K562 (cell line): Measurements from ENCODE around the gene GUCA1A. TPM values are rescaled to one million over a fixed set of nuclear protein-coding genes. Genes with fewer than 3 reads are reported as not detected.

Experiments
- ADNP ChIP-seq: fragments of 200-800 bp; sonication (Bioruptor generic); IDR thresholded peaks from 2 replicates; pipeline ENCODE4 v1.6.1; 2016; ENCODE audit warnings: missing genetic modification characterization, missing compliant biosample characterization
- BRD4 ChIP-seq: fragments of 200-600 bp; sonication (generic); IDR thresholded peaks from 2 replicates; pipeline ENCODE4 v1.6.1; 2017; ENCODE audit warnings: inconsistent platforms
- CHD4 ChIP-seq: fragments of 200-600 bp; sonication (generic); IDR thresholded peaks from 3 replicates; pipeline ENCODE4 v1.6.1; 2012; ENCODE audit warnings: low read depth, mild to moderate bottlenecking, mixed read lengths, low read length, inconsistent platforms; ENCODE audit not compliant: insufficient read depth, insufficient replicate concordance, poor library complexity, severe bottlenecking
- CTCF ChIP-seq, 3 experiments: IDR thresholded peaks in 2 of 3; conservative IDR thresholded peaks in 1 of 3; 2 replicates each; pipeline ENCODE4 v1.5.1; 2011 to 2012; ENCODE audit warnings: low read length in 3 of 3, mild to moderate bottlenecking in 3 of 3, control low read depth in 2 of 3, improper control_type of control experiment in 1 of 3, inconsistent platforms in 1 of 3, low read depth in 1 of 3, mixed read lengths in 1 of 3, moderate library complexity in 1 of 3; ENCODE audit not compliant: insufficient read depth in 2 of 3
- E4F1 ChIP-seq: fragments of 250-450 bp; sonication (Bioruptor Pico); IDR thresholded peaks from 2 replicates; pipeline ENCODE4 v1.5.0; 2021; ENCODE audit warnings: mild to moderate bottlenecking, borderline replicate concordance
- HDAC3 ChIP-seq: fragments of 450-650 bp; IDR thresholded peaks from 2 replicates; pipeline ENCODE4 v1.6.1; 2018; ENCODE audit warnings: borderline replicate concordance, mild to moderate bottlenecking, moderate library complexity; ENCODE audit not compliant: partially characterized antibody
- HEY1 ChIP-seq: fragments of 250-450 bp; sonication (Bioruptor Pico); IDR thresholded peaks from 2 replicates; pipeline ENCODE4 v1.5.0; 2020; ENCODE audit warnings: mild to moderate bottlenecking, moderate library complexity, borderline replicate concordance
- IRF2 ChIP-seq: sonication (generic); formaldehyde crosslinking; IDR thresholded peaks from 2 replicates; pipeline ENCODE4 v1.8.1; 2022; ENCODE audit warnings: mild to moderate bottlenecking, missing genetic modification reagents
- JUND ChIP-seq, 2 experiments: IDR thresholded peaks; 2 replicates in 1 of 2; 3 replicates in 1 of 2; pipeline ENCODE4 v1.6.1; 2011; ENCODE audit warnings: borderline replicate concordance in 2 of 2, low read depth in 2 of 2, low read length in 2 of 2, improper control_type of control experiment in 1 of 2, missing biosample characterization in 1 of 2, missing genetic modification characterization in 1 of 2, missing genetic modification reagents in 1 of 2
- LCOR ChIP-seq: sonication (generic); formaldehyde crosslinking; IDR thresholded peaks from 2 replicates; pipeline ENCODE4 v1.8.0; 2022; ENCODE audit warnings: mild to moderate bottlenecking, missing genetic modification reagents
- MTA2 ChIP-seq: fragments of 450-650 bp; IDR thresholded peaks from 2 replicates; pipeline ENCODE4 v1.6.1; 2016; ENCODE audit warnings: low read depth
- NR2C1 ChIP-seq, 2 experiments: fragments of 450-650 bp; IDR thresholded peaks; 2 replicates each; pipeline ENCODE4 v1.6.1; 2017; ENCODE audit warnings: mild to moderate bottlenecking in 2 of 2, antibody characterized with exemption in 1 of 2, inconsistent platforms in 1 of 2, missing compliant biosample characterization in 1 of 2, missing genetic modification characterization in 1 of 2
- PHF21A ChIP-seq: fragments of 450-650 bp; IDR thresholded peaks from 2 replicates; pipeline ENCODE4 v1.6.1; 2017; ENCODE audit warnings: low read depth, borderline replicate concordance
- SIN3B ChIP-seq: fragments of 450-650 bp; IDR thresholded peaks from 2 replicates; pipeline ENCODE4 v1.6.1; 2017; ENCODE audit warnings: low read depth, mild to moderate bottlenecking, moderate library complexity
- SIX5 ChIP-seq, 2 experiments: IDR thresholded peaks; 2 replicates each; pipeline ENCODE4 v1.6.1; 2011; ENCODE audit warnings: low read length in 2 of 2, borderline replicate concordance in 1 of 2, low read depth in 1 of 2, mild to moderate bottlenecking in 1 of 2, moderate library complexity in 1 of 2; ENCODE audit not compliant: insufficient read depth in 1 of 2
- SMARCC2 ChIP-seq: fragments of 450-650 bp; IDR thresholded peaks from 2 replicates; pipeline ENCODE4 v1.6.1; 2017; ENCODE audit warnings: antibody characterized with exemption, moderate library complexity, mild to moderate bottlenecking, low read depth
- THRB ChIP-seq: fragments of 450-650 bp; formaldehyde crosslinking; conservative IDR thresholded peaks from 2 replicates; pipeline ENCODE4 v1.4.0; 2022; ENCODE audit warnings: mild to moderate bottlenecking, missing genetic modification characterization
- U2AF1 ChIP-seq: fragments of 200-400 bp; formaldehyde crosslinking; optimal IDR thresholded peaks from 2 replicates; pipeline ENCODE3; 2017; ENCODE audit warnings: mild to moderate bottlenecking, low read depth, low read length, moderate library complexity
- YBX1 ChIP-seq: fragments of 450-650 bp; IDR thresholded peaks from 2 replicates; pipeline ENCODE4 v1.7.1; 2016; ENCODE audit warnings: mild to moderate bottlenecking
- ZNF165 ChIP-seq: fragments of 250-450 bp; sonication (Bioruptor Pico); IDR thresholded peaks from 2 replicates; pipeline ENCODE4 v1.4.0; 2020; ENCODE audit warnings: borderline replicate concordance
- ZNF507 ChIP-seq: conservative IDR thresholded peaks from 2 replicates; pipeline ENCODE4 v1.6.1; 2017; ENCODE audit warnings: missing genetic modification characterization, missing compliant biosample characterization
- ZNF707 ChIP-seq: fragments of 250-450 bp; sonication (Bioruptor Pico); conservative IDR thresholded peaks from 2 replicates; pipeline ENCODE4 v1.8.0; 2022; ENCODE audit warnings: inconsistent platforms, mild to moderate bottlenecking, moderate library complexity
- ZNF780A ChIP-seq: fragments of 250-450 bp; sonication (Bioruptor Pico); IDR thresholded peaks from 2 replicates; pipeline ENCODE4 v1.5.0; 2021; ENCODE audit warnings: mild to moderate bottlenecking
- polyA plus RNA-seq, 8 experiments: library from polyadenylated mRNA; depleted of rRNA in 4 of 8; stranded (reverse) in 5 of 8; unstranded in 3 of 8; fragments of >200 nt; fragmentation: Nextera tagmentation in 2 of 8; fragmentation: Illumina TruSeq in 1 of 8; extraction: Ambion mirVana in 2 of 8; extraction: Trizol in 1 of 8; gene quantifications; 2 replicates each; pipeline versions ENCODE4 v1.2.1 to v1.2.3, GENCODE V29; 2011 to 2014; ENCODE audit warnings: inconsistent platforms in 1 of 8, missing spikeins in 1 of 8
- total RNA-seq, 7 experiments: library from RNA; depleted of rRNA in 6 of 7; stranded (reverse); fragments of >200 nt in 6 of 7; fragmentation: Illumina TruSeq in 2 of 7; extraction: Trizol in 2 of 7; gene quantifications; 2 replicates each; pipeline versions ENCODE4 v1.2.1 to v1.2.3, GENCODE V29; 2011 to 2021; ENCODE audit warnings: low replicate concordance in 1 of 7

The GUCA1A gene
- total and polyA plus RNA-seq, 9 of the 15 experiments (the other 6 are each of a cell fraction or from before 2014, with no cell fraction given), result not detected

- no peak for TF ChIP-seq SIN3B
- TF ChIP-seq JUND (IDR thresholded peaks at IDR 0.05; ENCODE audit: borderline replicate concordance, low read depth, low read length), result peak; percentile 60; the same call in 1 of the 2 replicates
- peak; percentile 60; the same call in 2 of the 3 replicates for TF ChIP-seq JUND (tag; IDR thresholded peaks at IDR 0.05; ENCODE audit: borderline replicate concordance, low read depth, low read length)
- TF ChIP-seq YBX1, result no peak
- no peak for TF ChIP-seq CHD4
- no peak for TF ChIP-seq E4F1
- TF ChIP-seq U2AF1, result no peak
- no peak for TF ChIP-seq PHF21A
- TF ChIP-seq ZNF165 (CRISPR knock-in tag), result no peak
- no peak for TF ChIP-seq ZNF507 (tag)
- no peak for TF ChIP-seq ZNF780A (CRISPR knock-in tag)
- no peak for TF ChIP-seq IRF2 (CRISPR knock-in tag)
- no peak for TF ChIP-seq ADNP (tag)
- no peak; the same call in 1 of the 2 replicates for TF ChIP-seq NR2C1 (IDR thresholded peaks at IDR 0.05)
- TF ChIP-seq NR2C1 (tag; IDR thresholded peaks at IDR 0.05), result no peak
- no peak for TF ChIP-seq MTA2
- TF ChIP-seq ZNF707 (CRISPR knock-in tag), result no peak
- no peak for TF ChIP-seq LCOR (CRISPR knock-in tag)
- TF ChIP-seq SMARCC2, result no peak
- TF ChIP-seq CTCF (IDR thresholded peaks at IDR 0.05 in 2 of 3, conservative IDR thresholded peaks at IDR 0.05 in 1 of 3; ENCODE audit: insufficient read depth in 2 of 3, low read depth in 1 of 3, low read length in 3 of 3), result no peak
- no peak for TF ChIP-seq HEY1 (CRISPR knock-in tag)
- TF ChIP-seq BRD4, result no peak
- TF ChIP-seq SIX5 (IDR thresholded peaks at IDR 0.05; ENCODE audit: borderline replicate concordance in 1 of 2, insufficient read depth in 1 of 2, low read depth in 1 of 2, low read length in 2 of 2), result no peak
- TF ChIP-seq HDAC3, result no peak
- TF ChIP-seq THRB (CRISPR knock-in tag), result no peak
Observed at GRCh38 chr6:42226645-42227143, 53.5 kb downstream of the GUCA1A start (continued).
